Epidermal melanocyte (primary cell): Measurements from ENCODE around the gene NOSIP.

Source experiments
- DNase-seq: peaks from one replicate; pipeline ENCODE4 v3.0.0; 2011; ENCODE audit warnings: low spot score; ENCODE audit not compliant: insufficient read length

NOSIP gene

GRCh38 chr19:49594993-49595818, 14.8 kb upstream of the NOSIP start:
- no peak for DNase-seq

- DNase-seq, result no peak
Observed at GRCh38 chr19:49594157-49594992, 14.0 kb upstream of the NOSIP start.

- peak; percentile 100 for DNase-seq
Observed at GRCh38 chr19:49593233-49594113, 13.1 kb upstream of the NOSIP start.

GRCh38 chr19:49592486-49593232, 12.3 kb upstream of the NOSIP start:
- DNase-seq, result no peak

GRCh38 chr19:49591731-49592485, 11.6 kb upstream of the NOSIP start:
- no peak for DNase-seq

GRCh38 chr19:49590971-49591730, 10.8 kb upstream of the NOSIP start, which contains the start of gene PRR12:
TSS of gene PRR12 (plus strand) at chr19:49591182. CDS start at chr19:49591655, 473 bp downstream.
- peak; percentile 85 for DNase-seq

- peak; percentile 92 for DNase-seq
Observed at GRCh38 chr19:49590071-49590970, 10.0 kb upstream of the NOSIP start.

- no peak for DNase-seq
Observed at GRCh38 chr19:49589502-49589905, 9.1 kb upstream of the NOSIP start.

- no peak for DNase-seq
Observed at GRCh38 chr19:49588365-49589122, 8.2 kb upstream of the NOSIP start.

- no peak for DNase-seq
Observed at GRCh38 chr19:49587227-49587626, 6.9 kb upstream of the NOSIP start.

GRCh38 chr19:49585023-49585422, 4.7 kb upstream of the NOSIP start:
- DNase-seq, result no peak

- DNase-seq, result no peak
Observed at GRCh38 chr19:49583239-49583638, 2.9 kb upstream of the NOSIP start.

- DNase-seq, result no peak
Observed at GRCh38 chr19:49581007-49581508, 702 bp upstream of the NOSIP start, which contains the start of gene PRRG2. TSS of gene PRRG2 (plus strand) at chr19:49581316. CDS start at chr19:49583220, 1,904 bp downstream.

GRCh38 chr19:49579947-49580263, 451 bp downstream of the NOSIP start:
- DNase-seq, result no peak

- no peak for DNase-seq
Observed at GRCh38 chr19:49579193-49579592, 1.2 kb downstream of the NOSIP start.

- no peak for DNase-seq
Observed at GRCh38 chr19:49574206-49574755, 6.1 kb downstream of the NOSIP start.

GRCh38 chr19:49573425-49573824, 6.9 kb downstream of the NOSIP start:
- DNase-seq, result no peak
